22Rv1 (cell line): ENCODE results near the gene CD22.

Experiments
- H3K27ac ChIP-seq: fragments of 450-650 bp; 2 replicates; pipeline ENCODE4 v1.5.1; 2017
- CTCF ChIP-seq: fragments of 450-650 bp; IDR thresholded peaks from 2 replicates; pipeline ENCODE4 v1.5.1; 2017; ENCODE audit warnings: mild to moderate bottlenecking
- ZFX ChIP-seq: fragments of 450-650 bp; IDR thresholded peaks from 2 replicates; pipeline ENCODE4 v1.6.1; 2017; ENCODE audit warnings: antibody characterized with exemption, borderline replicate concordance

The CD22 gene

GRCh38 chr19:35303357-35303915 is 25.6 kb upstream of the CD22 start:
- TF ChIP-seq ZFX (no peak), CTCF (no peak)
- no peak overlapping the region for H3K27ac ChIP-seq

- H3K27ac ChIP-seq, result no peak overlapping the region
- TF ChIP-seq CTCF (no peak), ZFX (no peak)
Observed at GRCh38 chr19:35304036-35304435, 25.0 kb upstream of the CD22 start.

- H3K27ac ChIP-seq, result no peak overlapping the region
- TF ChIP-seq CTCF, result no peak
- no peak for TF ChIP-seq ZFX
Observed at GRCh38 chr19:35305181-35305580, 23.8 kb upstream of the CD22 start.

- TF ChIP-seq CTCF (peak; percentile 46), ZFX (no peak)
- H3K27ac ChIP-seq, result no peak overlapping the region
Observed at GRCh38 chr19:35306473-35307246, 22.3 kb upstream of the CD22 start.

GRCh38 chr19:35307931-35308330 is 21.1 kb upstream of the CD22 start:
- no peak overlapping the region for H3K27ac ChIP-seq
- no peak for TF ChIP-seq ZFX
- no peak for TF ChIP-seq CTCF

- no peak overlapping the region for H3K27ac ChIP-seq
- no peak for TF ChIP-seq ZFX
- TF ChIP-seq CTCF, result no peak
Observed at GRCh38 chr19:35308910-35309309, 20.1 kb upstream of the CD22 start.
